CD4-positive, alpha-beta T cell (primary cell): Measurements from ENCODE around the gene TCF12. TPM values are rescaled to one million over a fixed set of nuclear protein-coding genes. Genes with fewer than 3 reads are reported as not detected.

Experiments used
- ATAC-seq: fragments of 200-7000 bp; cut with Tn5 transposase; one replicate; pipeline ENCODE4 v1.10.0; 2022; ENCODE audit warnings: mild to moderate bottlenecking; ENCODE audit not compliant: poor library complexity
- CTCF ChIA-PET: fragments of 350-600 bp; sonication (Branson Sonifier 250); formaldehyde crosslinking; loops from one replicate; lab custom pipeline; 2021; ENCODE audit warnings: antibody characterized with exemption, inconsistent platforms; lab: Charles Lee
- POLR2A ChIA-PET: fragments of 350-600 bp; sonication (Branson Sonifier 250); formaldehyde crosslinking; loops from one replicate; lab custom pipeline; 2021; ENCODE audit warnings: antibody characterized with exemption, inconsistent platforms; lab: Charles Lee
- DNase-seq, 14 experiments: peaks; one replicate each; pipeline ENCODE4 v3.0.0-alpha.2; 2013 to 2020; ENCODE audit warnings: mixed read lengths in 2 of 14
- H3K27ac ChIP-seq, 2 donors: one replicate each; pipeline versions ENCODE4 v1.5.1 to v1.7.0; 2013; ENCODE audit warnings: low read length in 2 of 2, low read depth in 1 of 2, mild to moderate bottlenecking in 1 of 2
- H3K27me3 ChIP-seq, 2 experiments: 1 replicate in 1 of 2; 2 replicates in 1 of 2; pipeline versions ENCODE4 v1.6.1 to v1.7.0; 2013; ENCODE audit warnings: low read length in 2 of 2, control low read depth in 1 of 2, mild to moderate bottlenecking in 1 of 2, moderate library complexity in 1 of 2; ENCODE audit not compliant: insufficient read depth in 2 of 2, control insufficient read depth in 1 of 2
- H3K36me3 ChIP-seq: one replicate; pipeline ENCODE4 v1.6.1; 2013; ENCODE audit warnings: low read length, control low read depth; ENCODE audit not compliant: insufficient read depth
- H3K4me1 ChIP-seq: one replicate; pipeline ENCODE4 v1.6.1; 2013; ENCODE audit warnings: low read length, control low read depth; ENCODE audit not compliant: insufficient read depth
- H3K4me3 ChIP-seq: one replicate; pipeline ENCODE4 v1.5.1; 2013; ENCODE audit warnings: mild to moderate bottlenecking, low read length, moderate library complexity
- H3K9me3 ChIP-seq, 2 experiments: 1 replicate in 1 of 2; 2 replicates in 1 of 2; pipeline versions ENCODE4 v1.6.1 to v1.7.0; 2013; ENCODE audit warnings: low read length in 2 of 2, mild to moderate bottlenecking in 2 of 2, control low read depth in 1 of 2, moderate library complexity in 1 of 2; ENCODE audit not compliant: control insufficient read depth in 1 of 2, insufficient read depth in 1 of 2
- H3K27ac Mint-ChIP-seq: one replicate; pipeline ENCODE4 v1.8.0; 2020; ENCODE audit warnings: mixed read lengths
- H3K27me3 Mint-ChIP-seq: one replicate; pipeline ENCODE4 v1.8.0; 2021; ENCODE audit warnings: mixed read lengths
- H3K36me3 Mint-ChIP-seq: one replicate; pipeline ENCODE4 v1.8.0; 2021; ENCODE audit warnings: low read depth, mixed read lengths
- H3K4me1 Mint-ChIP-seq: one replicate; pipeline ENCODE4 v1.8.0; 2021; ENCODE audit warnings: low read depth, mixed read lengths
- H3K4me3 Mint-ChIP-seq: one replicate; pipeline ENCODE4 v1.8.0; 2020; ENCODE audit warnings: mild to moderate bottlenecking, mixed read lengths
- H3K9me3 Mint-ChIP-seq: one replicate; pipeline ENCODE4 v1.8.0; 2020; ENCODE audit warnings: mixed read lengths
- intact Hi-C, 2 experiments: fragments of 100-400 bp; cut with DNase I in 1 of 2; cut with micrococcal nuclease in 1 of 2; formaldehyde crosslinking; loops; one replicate each; pipeline versions ENCODE4 v1.15.1 to v1.9.0; 2023 to 2025; cut with DNase I, micrococcal nuclease
- total RNA-seq, 174 experiments: library from RNA in 2 of 174; stranded (reverse) in 2 of 174; gene quantifications; one replicate each; pipeline ENCODE4 v1.2.3 and lab custom pipeline; 2021 to 2026
- TF ChIP-seq, protein P1 (sequence below): fragments of 200-600 bp; IDR thresholded peaks from one replicate; pipeline ENCODE4 v1.8.0; 2022; ENCODE audit warnings: antibody characterized with exemption, mild to moderate bottlenecking

TCF12 gene
- total RNA-seq, 2 experiments from 2014 or later = 54.0 TPM

DNA sequence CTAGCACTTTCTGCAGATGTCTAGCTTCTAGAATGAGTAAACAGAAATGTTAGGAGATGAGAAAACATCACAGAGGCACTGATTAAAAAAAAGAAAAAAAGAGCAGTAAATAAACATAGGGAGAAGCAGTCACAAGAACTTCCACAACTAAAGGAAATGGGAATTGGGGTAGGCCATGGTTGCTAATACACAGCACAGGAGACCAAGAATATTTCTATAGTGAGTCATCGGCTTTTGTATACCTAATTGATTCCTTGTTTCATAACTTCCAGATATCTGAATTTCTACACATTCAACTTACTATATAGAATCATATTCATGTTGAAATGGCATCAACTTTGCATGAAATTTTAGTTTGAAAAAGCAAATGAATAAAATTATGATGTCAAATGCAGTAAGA lies 47.3 kb upstream of the TCF12 start:
- no peak overlapping the region for H3K4me3 Mint-ChIP-seq
- H3K27me3 Mint-ChIP-seq = no peaks in the 10 kb centered on the region
- Histone ChIP-seq H3K4me1 (no peaks in the 10 kb centered on the region), H3K27ac (no peak overlapping the region), H3K9me3 (no peaks in the 10 kb centered on the region), H3K27me3 (no peaks in the 10 kb centered on the region), H3K36me3 (no peaks in the 10 kb centered on the region), H3K4me3 (no peak overlapping the region)
- no peaks in the 10 kb centered on the region for H3K9me3 Mint-ChIP-seq
- TF ChIP-seq, protein P1, sequence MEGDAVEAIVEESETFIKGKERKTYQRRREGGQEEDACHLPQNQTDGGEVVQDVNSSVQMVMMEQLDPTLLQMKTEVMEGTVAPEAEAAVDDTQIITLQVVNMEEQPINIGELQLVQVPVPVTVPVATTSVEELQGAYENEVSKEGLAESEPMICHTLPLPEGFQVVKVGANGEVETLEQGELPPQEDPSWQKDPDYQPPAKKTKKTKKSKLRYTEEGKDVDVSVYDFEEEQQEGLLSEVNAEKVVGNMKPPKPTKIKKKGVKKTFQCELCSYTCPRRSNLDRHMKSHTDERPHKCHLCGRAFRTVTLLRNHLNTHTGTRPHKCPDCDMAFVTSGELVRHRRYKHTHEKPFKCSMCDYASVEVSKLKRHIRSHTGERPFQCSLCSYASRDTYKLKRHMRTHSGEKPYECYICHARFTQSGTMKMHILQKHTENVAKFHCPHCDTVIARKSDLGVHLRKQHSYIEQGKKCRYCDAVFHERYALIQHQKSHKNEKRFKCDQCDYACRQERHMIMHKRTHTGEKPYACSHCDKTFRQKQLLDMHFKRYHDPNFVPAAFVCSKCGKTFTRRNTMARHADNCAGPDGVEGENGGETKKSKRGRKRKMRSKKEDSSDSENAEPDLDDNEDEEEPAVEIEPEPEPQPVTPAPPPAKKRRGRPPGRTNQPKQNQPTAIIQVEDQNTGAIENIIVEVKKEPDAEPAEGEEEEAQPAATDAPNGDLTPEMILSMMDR = no peak
- H3K4me1 Mint-ChIP-seq = no peaks in the 10 kb centered on the region
- no peak overlapping the region for H3K27ac Mint-ChIP-seq
- DNase-seq (no peak), ATAC-seq (no peak)
- POLR2A ChIA-PET = no interaction called here
- intact Hi-C loops = no loop called here
- H3K36me3 Mint-ChIP-seq = no peaks in the 10 kb centered on the region
- CTCF ChIA-PET = no interaction called here

DNA sequence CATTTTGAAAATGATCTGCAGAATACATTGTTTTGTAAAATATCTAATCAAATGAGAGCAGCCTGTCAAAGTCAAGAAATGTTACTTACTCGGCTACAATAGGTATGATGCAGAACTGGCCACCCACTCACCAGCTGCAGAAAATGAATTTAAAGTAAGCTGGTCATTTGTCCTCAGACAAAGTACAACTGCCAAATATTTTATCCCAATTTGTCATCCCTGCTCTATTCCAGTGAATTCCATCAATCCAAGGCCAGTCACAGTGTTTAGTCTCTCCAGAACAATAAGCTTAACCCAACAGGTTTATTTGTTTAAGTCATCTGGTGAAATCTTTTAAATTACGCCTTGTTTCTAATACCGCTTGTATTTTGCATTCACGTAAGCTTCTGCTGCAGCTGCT lies 46.6 kb upstream of the TCF12 start:
- no peaks in the 10 kb centered on the region for H3K27me3 Mint-ChIP-seq
- no peaks in the 10 kb centered on the region for H3K36me3 ChIP-seq
- no peaks in the 10 kb centered on the region for H3K9me3 ChIP-seq
- no peak overlapping the region for H3K4me3 Mint-ChIP-seq
- no peaks in the 10 kb centered on the region for H3K9me3 Mint-ChIP-seq
- intact Hi-C loops = no loop called here
- no peaks in the 10 kb centered on the region for H3K36me3 Mint-ChIP-seq
- no peak for ATAC-seq
- no peaks in the 10 kb centered on the region for H3K4me1 Mint-ChIP-seq
- H3K27ac Mint-ChIP-seq = no peak overlapping the region
- TF ChIP-seq, protein P1 = no peak
- no peak for DNase-seq
- POLR2A ChIA-PET = no interaction called here
- H3K27me3 ChIP-seq = no peaks in the 10 kb centered on the region
- no peak overlapping the region for H3K4me3 ChIP-seq
- H3K27ac ChIP-seq = no peak overlapping the region
- CTCF ChIA-PET = interaction anchor here (1.1 kb wide), 1 partner anchor 15 kb away, joined by 3 read pairs; no protein-coding TSS in a partner anchor
- H3K4me1 ChIP-seq = no peaks in the 10 kb centered on the region

DNA sequence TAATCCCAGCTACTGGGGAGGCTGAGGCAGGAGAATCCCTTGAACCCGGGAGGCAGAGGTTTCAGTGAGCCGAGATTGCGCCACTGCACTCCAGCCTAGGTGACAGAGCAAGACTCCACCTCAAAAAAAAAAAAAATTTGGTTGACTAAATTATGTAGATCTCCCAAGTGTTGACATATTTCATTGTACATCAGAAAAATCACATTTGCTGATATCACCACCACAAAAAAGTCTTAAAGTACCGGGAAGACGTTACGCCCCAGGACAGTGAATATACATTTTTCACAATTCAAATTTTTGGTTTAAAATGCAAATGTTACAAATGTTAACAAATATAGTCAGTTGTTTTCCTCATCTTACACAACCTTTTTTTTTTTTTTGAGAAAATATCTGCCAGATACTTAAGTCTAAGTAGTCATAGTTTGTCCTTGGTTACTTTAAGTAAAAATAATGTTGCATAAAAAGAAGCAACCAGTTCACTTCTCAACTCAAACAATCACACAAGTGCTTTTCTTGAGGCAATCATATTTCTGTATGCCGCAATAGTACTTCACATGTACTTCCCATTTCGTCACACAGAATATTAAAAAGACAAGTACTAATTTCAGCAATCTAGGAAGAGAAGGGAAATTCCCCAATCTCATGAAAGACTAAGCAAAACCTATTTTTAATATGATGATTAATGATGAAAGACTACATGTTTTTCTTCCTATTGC lies 41.0 kb upstream of the TCF12 start:
- H3K27ac Mint-ChIP-seq = no peak overlapping the region
- H3K36me3 Mint-ChIP-seq = no peaks in the 10 kb centered on the region
- Histone ChIP-seq H3K4me1 (no peaks in the 10 kb centered on the region), H3K27ac (no peak overlapping the region), H3K9me3 (no peaks in the 10 kb centered on the region), H3K36me3 (no peaks in the 10 kb centered on the region), H3K4me3 (no peak overlapping the region), H3K27me3 (no peaks in the 10 kb centered on the region)
- TF ChIP-seq, protein P1 = no peak
- no peaks in the 10 kb centered on the region for H3K27me3 Mint-ChIP-seq
- intact Hi-C loops = no loop called here
- ChIA-PET POLR2A (no interaction called here), CTCF (no interaction called here)
- DNase-seq (peak in 2 of 14 experiments; percentile 43 to 54), ATAC-seq (no peak)
- H3K4me1 Mint-ChIP-seq = no peaks in the 10 kb centered on the region
- no peak overlapping the region for H3K4me3 Mint-ChIP-seq
- no peaks in the 10 kb centered on the region for H3K9me3 Mint-ChIP-seq
